ENCODE measurements around the gene RIPK3.
"Not testable (repeated sequence)": the region's sequence is repeated elsewhere in the genome, so short reads cannot be mapped to it uniquely, and the experiment has no call there.

The RIPK3 gene

GRCh38 chr14:24348186-24348585 is 8.4 kb upstream of the RIPK3 start:
- DNase-seq (ENCODE audit: extremely low read depth in 1 of 2, low read depth in 1 of 2) = no peak

- no peak for DNase-seq (ENCODE audit: extremely low read depth in 1 of 2, low read depth in 1 of 2)
Observed at GRCh38 chr14:24347134-24347533, 7.3 kb upstream of the RIPK3 start.

DNA sequence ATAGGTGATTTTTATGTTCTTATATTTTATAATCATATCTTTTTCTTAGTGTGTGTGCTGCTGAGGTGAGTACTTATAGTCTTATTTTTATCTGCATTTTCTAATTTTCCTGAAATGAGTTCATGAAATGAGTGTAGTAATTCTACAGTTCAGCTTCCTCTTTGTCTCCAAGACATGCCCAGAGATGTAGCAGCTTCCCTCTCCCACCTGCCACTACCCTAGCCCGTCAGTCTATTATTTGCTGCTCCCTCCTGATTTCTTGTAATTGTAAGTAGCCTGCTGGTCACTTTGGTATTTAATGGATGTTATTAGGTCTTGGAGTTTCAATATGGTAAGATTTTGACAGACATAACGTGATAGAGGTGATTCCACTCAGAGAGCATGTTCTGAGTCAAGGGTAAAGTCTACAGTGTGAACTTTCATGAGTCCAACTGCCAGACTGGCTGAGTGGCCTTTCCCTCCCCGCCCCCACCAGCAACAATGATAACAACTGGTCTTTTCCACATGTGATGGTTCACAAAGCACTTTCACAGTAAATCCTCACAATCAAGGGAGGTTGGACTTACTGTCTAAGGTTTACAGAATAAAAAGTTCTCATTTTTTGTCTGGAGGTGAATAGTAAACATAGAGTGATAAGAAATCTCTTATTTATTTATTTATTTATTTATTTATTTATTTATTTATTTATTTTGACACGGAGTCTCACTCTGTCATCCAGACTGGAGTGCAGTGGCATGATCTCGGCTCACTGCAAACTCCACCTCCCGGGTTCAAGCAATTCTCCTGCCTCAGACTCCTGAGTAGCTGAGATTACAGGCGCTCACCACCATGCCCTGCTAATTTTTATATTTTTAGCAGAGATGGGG is 4.2 kb upstream of the RIPK3 start:
- DNase-seq (ENCODE audit: extremely low read depth in 1 of 2, low read depth in 1 of 2) = no peak

DNA sequence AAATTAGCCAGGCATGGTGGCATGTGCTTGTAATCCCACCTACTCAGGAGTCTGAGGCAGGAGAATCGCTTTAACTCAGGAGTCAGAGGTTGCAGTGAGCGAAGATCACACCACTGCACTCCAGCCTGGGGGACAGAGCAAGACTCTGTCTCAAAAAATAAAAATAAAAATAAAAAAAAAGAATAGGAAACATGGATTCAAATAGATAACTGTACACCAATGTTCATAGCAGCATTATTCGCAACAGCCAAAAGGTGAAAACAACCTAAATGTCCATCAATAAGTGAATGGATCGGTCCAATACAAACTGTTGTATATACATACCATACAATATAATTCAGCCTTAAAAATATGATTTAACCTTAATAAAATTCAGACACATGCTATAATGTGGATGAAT is 3.1 kb upstream of the RIPK3 start:
- DNase-seq (ENCODE audit: extremely low read depth in 1 of 2, low read depth in 1 of 2) = no peak

- no peak for DNase-seq (ENCODE audit: extremely low read depth in 1 of 2, low read depth in 1 of 2)
Observed at GRCh38 chr14:24340606-24341005, 815 bp upstream of the RIPK3 start.

GRCh38 chr14:24338843-24339242 is 948 bp downstream of the RIPK3 start:
- no peak for DNase-seq (ENCODE audit: extremely low read depth in 1 of 2, low read depth in 1 of 2)

- no peak for DNase-seq (ENCODE audit: extremely low read depth in 1 of 2, low read depth in 1 of 2)
Observed at GRCh38 chr14:24337824-24338175, 2.0 kb downstream of the RIPK3 start.

DNA sequence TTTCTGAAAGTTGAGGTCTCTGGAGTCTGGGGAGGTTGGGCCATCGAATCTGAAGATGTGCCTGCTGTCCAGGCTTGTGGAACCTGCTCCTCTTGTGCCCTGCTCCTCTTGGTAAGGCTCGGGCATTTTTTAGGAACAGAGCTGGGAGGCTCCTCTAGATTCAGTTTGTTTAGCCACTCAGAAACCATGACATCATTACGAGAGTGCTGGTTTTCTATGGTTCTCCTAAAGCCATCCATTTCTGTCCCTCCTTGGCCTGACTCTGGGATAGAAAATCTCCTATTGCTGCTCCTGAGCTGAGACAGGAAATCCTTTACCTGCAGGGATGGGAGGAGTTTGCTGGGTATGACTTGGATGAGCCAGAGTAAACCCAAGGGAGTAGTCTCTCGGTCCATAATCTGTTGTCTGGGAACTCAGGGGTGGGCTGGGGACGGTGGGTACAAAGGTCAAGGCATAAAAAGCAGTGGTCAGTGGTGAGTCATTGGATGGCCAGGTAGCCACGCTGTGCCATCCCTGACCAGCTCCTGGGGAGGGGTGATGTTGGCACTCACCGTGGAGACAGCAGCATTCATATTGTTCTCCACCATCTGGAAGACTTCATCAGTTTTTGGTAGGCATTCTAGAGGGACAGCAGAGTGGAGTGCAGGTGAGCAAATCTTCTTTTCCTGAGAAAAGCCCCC is 2.5 kb downstream of the RIPK3 start:
- DNase-seq (ENCODE audit: extremely low read depth in 1 of 2, low read depth in 1 of 2) = no peak

DNA sequence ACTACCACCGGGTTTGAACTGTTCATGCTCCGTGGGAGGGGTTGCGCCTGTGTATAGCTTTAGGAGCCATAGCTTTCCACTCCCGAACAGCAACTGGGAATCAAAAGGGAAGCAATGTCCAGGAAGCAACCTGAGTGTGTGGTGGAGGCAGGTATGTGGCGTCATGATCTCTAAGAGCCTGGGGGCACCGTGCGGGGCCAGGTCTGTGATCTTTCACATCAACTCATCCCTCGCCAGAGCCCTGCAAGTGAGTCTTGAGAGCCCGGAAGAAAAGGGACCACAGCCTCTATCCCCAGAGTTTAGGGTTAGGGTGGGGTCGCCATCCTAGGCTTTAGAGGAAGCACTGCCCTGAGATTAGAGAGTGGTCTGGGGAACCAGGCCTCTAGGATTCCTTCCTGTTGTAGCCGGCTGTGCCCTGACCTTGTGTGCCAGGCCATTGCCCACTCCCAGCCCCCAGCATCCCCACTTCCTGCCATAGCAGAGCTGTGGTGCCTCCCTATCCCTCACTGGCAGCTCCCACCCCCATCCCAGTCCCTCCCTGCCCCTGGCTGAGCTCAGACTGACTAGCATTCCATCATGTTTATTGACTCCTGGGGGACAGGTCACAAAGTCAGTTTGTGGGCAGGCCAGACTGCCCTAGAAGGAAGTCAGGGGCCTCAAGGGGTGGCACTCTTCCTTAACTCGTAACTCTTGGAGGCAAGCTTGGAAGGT is 4.2 kb downstream of the RIPK3 start:
- no peak for DNase-seq (ENCODE audit: extremely low read depth in 1 of 2, low read depth in 1 of 2)

DNA sequence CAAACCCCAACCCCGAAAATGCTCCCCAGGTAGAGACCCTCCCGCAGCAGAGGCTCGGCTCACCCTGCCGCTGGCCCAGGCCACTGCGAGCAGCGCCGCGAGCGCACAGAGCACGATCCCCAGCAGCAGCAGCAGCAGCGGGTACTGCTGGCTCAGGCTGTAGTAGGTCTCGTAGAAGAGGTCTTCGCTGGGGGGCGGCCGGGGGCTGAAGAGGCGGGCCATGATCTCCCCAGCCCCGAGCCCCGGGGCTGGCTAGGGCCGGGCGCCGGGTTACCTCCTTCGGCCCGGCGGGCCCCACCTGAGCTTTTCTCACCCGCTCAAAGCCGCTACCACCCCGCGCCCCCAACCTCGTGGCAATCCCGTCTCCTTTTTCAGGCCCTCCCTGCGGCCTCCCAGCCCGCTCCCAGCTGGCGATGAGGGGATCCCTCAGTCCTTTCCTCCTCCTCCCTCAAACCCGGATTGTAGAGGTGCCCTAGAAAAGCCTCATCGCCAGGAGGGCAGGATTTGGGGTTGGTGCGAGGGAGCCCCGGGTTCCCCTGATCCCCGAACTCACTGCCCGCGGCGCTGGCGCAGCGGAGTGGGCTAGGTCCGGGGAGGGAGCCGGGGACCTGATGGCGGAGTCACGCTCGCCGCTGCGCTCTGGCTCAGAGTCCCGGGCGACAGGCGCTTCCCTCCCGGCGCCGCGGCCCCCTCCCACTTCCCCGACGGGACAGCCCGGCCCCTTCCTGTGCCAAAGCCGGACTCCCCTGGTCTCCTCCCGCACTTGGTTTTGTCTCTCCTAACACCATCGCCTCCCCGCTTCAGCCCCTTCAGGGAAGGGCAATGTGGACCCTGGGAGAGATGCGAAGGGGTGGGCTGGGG is 5.1 kb downstream of the RIPK3 start, which contains the start of gene ADCY4:
TSS of gene ADCY4 (minus strand) at position 641 of the 861 bp plus-strand sequence. CDS start at position 222, 419 bp downstream.
- no peak for DNase-seq (ENCODE audit: extremely low read depth in 1 of 2, low read depth in 1 of 2)

DNA sequence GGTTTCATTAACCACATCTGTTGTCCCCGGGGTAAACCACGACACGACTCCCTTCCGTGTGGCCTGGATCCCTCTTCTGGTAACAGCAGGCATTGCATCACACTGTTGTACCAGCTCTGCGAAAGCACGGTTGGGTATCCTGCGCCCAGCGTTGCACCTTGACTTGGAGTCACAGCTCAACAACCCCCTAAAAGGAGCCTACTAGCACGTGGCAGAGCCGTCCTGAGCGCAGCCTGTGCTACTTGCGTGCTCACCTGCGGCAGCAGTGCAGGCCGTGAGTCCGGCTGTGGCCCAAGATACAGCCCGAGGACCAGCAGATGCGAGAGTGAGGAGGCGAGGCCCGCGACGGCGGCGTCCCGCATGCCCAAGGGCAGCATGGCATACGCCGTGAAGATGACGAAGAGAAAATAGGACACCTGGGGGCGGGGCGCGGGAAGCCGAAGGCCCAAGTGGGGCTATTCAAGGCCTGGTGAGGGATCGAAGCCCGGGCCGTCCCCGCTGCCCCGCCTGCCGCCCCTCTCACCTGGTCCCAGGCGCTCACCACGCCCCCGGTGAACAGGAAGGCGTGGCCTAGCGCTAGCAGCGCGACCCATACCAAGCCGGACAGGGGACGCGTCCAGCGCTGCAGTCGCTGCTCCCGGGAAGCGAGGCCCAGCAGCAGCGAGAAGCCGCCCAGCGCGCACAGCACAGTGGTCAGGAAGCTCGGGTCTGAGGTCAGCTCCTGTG is 7.4 kb downstream of the RIPK3 start:
- DNase-seq (ENCODE audit: extremely low read depth in 1 of 2, low read depth in 1 of 2) = peak; percentile 61 to 75

GRCh38 chr14:24331731-24332267 is 8.0 kb downstream of the RIPK3 start:
- no peak for DNase-seq (ENCODE audit: extremely low read depth in 1 of 2, low read depth in 1 of 2)

- DNase-seq (ENCODE audit: extremely low read depth in 1 of 2, low read depth in 1 of 2) = no peak
Observed at GRCh38 chr14:24330973-24331674, 8.7 kb downstream of the RIPK3 start.

DNA sequence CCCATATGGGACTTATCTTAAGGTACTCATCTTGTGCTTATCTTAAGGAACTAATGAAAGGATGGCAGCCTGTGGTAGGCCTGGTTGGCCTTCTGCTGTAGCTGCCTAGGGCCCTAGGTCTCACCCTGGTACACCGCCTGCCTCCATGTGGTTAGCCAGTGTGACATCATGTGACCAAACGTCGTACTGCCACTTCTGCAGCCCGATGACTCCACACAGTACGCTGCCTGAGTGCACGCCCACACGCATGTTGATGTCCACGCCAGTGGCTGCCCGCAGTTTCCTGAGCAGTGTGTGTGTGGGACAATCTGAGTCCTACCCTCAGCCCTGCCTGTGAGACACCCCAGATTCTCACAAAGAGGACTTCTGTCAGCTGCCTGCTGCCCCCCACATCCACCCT is 10.1 kb downstream of the RIPK3 start:
- peak; percentile 37 to 44 for DNase-seq (ENCODE audit: extremely low read depth in 1 of 2, low read depth in 1 of 2)

- DNase-seq (ENCODE audit: extremely low read depth in 1 of 2, low read depth in 1 of 2) = no peak
Observed at GRCh38 chr14:24329073-24329663, 10.6 kb downstream of the RIPK3 start.

DNA sequence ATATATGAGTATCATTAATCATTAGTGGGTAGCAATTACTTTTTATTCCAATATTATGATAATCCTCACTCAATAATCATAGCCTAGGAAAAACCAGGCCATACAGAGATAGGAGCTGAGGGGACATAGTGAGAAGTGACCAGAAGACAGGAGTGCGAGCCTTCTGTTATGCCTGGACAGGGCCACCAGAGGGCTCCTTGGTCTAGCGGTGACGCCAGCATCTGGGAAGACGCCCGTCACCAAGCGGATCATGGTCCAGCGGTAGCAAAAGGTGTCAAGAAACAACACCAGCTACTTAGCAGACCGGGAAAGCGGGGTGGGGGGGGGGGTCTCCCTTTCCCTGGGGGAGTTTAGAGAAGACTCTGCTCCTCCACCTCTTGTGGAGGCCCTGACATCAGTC is 11.9 kb downstream of the RIPK3 start:
- not testable (repeated sequence) for DNase-seq (ENCODE audit: extremely low read depth in 1 of 2, low read depth in 1 of 2)

DNA sequence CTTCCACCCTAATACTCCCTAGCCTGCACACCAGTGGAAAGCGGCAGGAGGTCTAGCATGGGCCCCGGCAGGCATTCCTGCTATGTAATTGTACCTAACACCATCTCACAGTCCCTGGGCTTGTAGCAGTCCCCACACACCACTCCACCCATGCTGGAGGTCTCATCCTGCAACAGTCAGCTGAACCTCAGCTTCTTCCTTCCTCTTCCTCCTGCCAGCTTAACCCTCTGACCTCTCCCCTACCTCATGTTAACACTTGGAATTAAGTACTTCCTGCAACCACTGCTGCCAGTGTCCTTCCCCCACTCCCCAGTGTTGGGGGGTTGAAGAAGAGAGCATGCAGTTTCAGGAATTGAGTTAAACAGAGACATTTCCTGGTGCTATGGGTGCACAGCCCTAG is 12.5 kb downstream of the RIPK3 start:
- DNase-seq (ENCODE audit: extremely low read depth in 1 of 2, low read depth in 1 of 2) = no peak

- no peak for DNase-seq (ENCODE audit: extremely low read depth in 1 of 2, low read depth in 1 of 2)
Observed at GRCh38 chr14:24325963-24326362, 13.8 kb downstream of the RIPK3 start.

- DNase-seq (ENCODE audit: extremely low read depth in 1 of 2, low read depth in 1 of 2) = no peak
Observed at GRCh38 chr14:24325041-24325530, 14.7 kb downstream of the RIPK3 start.

All from activated CD8-positive, alpha-beta memory T cell treated with anti-CD3 and anti-CD28 coated beads for 1 hour (primary cell).